Measurements from ENCODE around the gene LRR1.
"Not testable (repeated sequence)": the region's sequence is repeated elsewhere in the genome, so short reads cannot be mapped to it uniquely, and the experiment has no call there.

The LRR1 gene

GRCh38 chr14:49586673-49587460, 11.9 kb upstream of the LRR1 start:
- peak; percentile 97 for FAIRE-seq

GRCh38 chr14:49589387-49589786, 9.4 kb upstream of the LRR1 start:
- no peak for FAIRE-seq

GRCh38 chr14:49593016-49593415, 5.7 kb upstream of the LRR1 start:
- FAIRE-seq = no peak

GRCh38 chr14:49594347-49595091, 4.2 kb upstream of the LRR1 start:
- no peak for FAIRE-seq

DNA sequence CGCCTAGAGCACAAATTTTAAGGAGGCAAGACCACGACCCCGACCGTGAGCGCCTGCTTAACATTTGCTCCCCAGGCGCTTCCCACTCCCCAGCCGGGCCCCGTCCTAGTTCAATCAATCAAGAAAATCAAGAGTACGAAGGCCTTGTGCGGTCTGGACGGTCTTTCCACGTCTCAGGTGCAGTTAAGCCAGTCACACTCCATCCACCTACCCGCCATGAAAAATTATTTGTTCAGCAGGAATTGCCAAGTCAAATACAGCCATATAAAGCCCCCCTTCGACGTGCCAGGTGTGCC, 603 bp upstream of the LRR1 start:
- no peak for FAIRE-seq

GRCh38 chr14:49607583-49607982, 8.8 kb downstream of the LRR1 start:
- FAIRE-seq = no peak

GRCh38 chr14:49612251-49612650, 13.5 kb downstream of the LRR1 start:
- no peak for FAIRE-seq

- no peak for FAIRE-seq
These were observed 13.9 kb downstream of the LRR1 start for GRCh38 chr14:49612671-49613070.

DNA sequence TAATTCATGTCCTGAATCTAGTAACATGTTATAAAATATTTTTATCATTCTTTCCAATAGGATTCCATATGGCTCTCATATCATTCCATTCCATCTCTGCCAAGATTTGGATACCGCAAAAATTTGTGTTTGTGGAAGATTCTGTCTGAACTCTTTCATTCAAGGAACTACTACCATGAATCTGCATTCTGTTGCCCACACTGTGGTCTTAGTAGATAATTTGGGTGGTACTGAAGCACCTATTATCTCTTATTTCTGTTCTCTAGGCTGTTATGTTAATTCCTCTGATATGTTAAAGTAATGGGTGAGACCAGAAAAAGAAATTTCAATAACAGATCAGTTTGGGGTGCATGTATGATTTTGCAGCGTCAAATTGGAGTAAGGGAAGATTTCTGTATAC, 15.5 kb downstream of the LRR1 start:
- no peak for FAIRE-seq

- no peak for FAIRE-seq
These were observed 17.0 kb downstream of the LRR1 start for GRCh38 chr14:49615776-49616175.

DNA sequence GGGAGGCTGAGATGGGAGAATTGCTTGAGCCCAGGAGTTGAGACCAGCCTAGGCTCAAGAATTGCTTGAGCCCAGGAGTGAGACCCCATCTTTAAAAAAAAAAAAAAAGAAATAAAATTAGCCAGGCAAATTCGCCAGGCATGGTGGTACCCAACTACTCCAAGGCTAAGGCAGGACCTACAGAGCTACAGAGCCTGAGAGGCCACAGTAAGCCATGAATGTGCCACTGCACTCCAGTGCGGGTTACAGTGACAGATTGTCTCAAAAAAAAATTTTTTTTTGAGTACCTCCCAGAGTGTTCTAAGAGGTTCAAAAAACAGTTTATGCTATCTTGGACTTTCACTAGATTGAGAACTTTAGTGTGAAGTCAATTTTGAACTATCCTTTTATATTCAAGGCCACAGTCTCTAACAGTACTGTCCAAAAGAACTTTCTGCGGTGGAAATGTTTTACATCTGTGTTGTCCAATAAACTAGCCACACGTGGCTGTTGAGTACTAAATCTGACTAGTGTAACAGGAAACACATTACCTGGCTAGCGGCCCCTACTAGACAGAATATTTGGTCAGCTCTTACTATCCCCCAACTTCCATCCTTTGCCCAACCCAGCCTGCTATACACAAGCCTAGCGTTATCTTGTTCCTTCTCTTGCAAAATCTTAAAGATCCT, 19.2 kb downstream of the LRR1 start:
- no peak for FAIRE-seq

DNA sequence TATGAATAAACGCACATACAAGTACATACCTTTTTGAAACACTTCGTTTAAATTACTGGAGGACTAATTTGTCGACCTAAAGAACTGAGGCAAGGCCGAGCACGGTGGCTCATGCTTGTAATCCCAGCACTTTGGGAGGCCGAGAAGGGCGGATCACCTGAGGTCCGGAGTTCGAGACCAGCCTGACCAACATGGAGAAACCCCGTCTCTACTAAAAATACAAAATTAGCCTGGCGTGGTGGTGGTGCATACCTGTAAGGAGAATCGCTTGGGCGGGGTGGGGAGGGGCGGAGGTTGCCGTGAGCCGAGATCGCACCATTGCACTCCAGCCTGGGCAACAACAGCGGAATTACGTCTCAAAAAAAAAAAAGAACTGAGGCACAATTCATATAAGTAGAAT, 20.5 kb downstream of the LRR1 start:
- not testable (repeated sequence) for FAIRE-seq

DNA sequence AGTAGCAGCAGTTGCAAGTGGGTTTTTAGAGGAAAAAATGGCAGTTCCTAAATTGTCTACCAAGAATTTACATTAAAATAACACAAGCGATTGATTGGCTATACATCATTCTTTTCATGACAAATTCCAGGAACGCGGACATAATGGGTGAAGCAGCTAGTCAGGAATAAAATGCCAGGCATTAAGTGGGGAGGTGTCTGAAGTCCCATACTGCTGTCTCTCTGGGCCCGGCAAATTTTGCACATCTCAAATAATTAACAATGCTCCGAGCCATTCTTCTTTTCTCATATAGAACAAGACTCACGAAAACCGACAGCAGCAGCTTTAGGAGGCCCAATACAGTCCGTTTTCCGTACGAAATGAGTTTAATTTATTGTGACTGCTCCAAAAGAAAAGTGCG, 21.0 kb downstream of the LRR1 start:
- no peak for FAIRE-seq

DNA sequence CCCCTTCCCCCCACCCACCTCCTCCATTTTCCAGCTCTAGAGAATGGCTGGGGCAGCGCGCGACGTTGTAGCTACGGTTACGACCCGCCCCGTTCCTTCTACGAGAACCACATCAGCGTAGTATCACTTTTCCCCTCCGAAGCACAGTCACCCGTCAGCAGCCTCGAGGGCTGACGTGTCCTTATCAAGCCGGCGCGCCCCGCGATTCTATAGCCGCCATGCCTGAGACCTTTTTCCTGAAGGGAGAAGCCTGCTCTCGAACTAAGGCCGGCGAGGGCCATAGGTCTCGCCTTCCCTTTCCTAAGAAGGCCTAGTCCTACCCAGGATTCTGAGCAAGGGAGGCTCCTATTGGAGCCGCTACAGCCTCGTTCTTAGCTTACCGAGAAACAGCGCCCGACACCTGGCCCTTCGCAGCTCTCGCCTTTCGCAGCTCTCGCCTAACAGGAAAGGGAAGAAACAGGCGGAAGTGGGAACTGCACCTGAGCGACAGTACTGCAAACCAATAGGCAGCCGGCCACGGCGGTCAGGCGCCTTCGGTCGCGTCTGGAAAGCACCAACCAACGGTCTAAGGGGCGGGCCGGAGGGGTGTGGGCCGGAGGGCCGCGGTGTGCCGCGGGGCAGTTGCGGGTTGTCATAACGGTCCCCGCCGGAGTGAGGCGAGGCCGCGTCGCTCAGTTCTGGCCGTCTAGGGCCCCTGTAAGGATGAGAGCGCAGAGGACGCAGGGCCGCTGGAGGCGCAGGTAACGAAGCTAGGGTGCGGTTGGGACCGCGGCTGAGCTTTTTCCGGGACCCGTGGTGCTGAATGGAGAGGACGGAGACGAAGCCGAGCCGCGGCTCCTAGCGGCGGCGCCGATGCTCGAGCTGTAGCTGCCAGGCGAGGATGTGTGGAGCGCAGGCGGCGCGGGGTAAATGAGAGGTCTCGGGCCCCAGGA, 21.7 kb downstream of the LRR1 start, which contains the start of the genes MGAT2 and RPL36AL:
Gene MGAT2, plus strand, starts transcription at position 618 of the 932 bp plus-strand sequence. CDS start 470 bp downstream, outside the sequence.
Gene RPL36AL, minus strand, starts transcription at position 445 of the 932 bp plus-strand sequence. CDS start 1,522 bp downstream, outside the sequence.
- peak; percentile 78 for FAIRE-seq

- no peak for FAIRE-seq
These were observed 22.6 kb downstream of the LRR1 start for GRCh38 chr14:49621114-49621881.

DNA sequence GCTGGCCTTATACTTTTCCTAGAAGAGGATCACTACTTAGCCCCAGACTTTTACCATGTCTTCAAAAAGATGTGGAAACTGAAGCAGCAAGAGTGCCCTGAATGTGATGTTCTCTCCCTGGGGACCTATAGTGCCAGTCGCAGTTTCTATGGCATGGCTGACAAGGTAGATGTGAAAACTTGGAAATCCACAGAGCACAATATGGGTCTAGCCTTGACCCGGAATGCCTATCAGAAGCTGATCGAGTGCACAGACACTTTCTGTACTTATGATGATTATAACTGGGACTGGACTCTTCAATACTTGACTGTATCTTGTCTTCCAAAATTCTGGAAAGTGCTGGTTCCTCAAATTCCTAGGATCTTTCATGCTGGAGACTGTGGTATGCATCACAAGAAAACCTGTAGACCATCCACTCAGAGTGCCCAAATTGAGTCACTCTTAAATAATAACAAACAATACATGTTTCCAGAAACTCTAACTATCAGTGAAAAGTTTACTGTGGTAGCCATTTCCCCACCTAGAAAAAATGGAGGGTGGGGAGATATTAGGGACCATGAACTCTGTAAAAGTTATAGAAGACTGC, 23.4 kb downstream of the LRR1 start:
- no peak for FAIRE-seq

DNA sequence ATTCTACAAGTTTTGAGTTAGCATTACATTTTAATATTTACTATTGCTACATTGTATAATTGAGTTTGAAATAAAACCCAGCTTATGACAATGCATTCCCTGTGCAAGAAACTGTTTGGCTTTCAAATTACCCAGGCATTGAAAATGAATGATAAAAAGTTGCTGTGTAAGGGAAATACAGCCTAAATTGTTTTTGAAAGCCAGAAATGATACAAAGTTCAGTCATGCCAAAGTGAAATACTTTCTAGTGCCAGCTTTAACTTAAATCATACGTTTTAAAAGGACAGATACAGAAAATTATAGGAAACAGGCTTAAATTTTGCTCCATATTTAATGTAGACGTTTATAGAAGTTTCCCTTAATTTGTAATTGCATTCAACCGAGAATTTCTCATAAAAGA, 24.6 kb downstream of the LRR1 start:
- FAIRE-seq = no peak

DNA sequence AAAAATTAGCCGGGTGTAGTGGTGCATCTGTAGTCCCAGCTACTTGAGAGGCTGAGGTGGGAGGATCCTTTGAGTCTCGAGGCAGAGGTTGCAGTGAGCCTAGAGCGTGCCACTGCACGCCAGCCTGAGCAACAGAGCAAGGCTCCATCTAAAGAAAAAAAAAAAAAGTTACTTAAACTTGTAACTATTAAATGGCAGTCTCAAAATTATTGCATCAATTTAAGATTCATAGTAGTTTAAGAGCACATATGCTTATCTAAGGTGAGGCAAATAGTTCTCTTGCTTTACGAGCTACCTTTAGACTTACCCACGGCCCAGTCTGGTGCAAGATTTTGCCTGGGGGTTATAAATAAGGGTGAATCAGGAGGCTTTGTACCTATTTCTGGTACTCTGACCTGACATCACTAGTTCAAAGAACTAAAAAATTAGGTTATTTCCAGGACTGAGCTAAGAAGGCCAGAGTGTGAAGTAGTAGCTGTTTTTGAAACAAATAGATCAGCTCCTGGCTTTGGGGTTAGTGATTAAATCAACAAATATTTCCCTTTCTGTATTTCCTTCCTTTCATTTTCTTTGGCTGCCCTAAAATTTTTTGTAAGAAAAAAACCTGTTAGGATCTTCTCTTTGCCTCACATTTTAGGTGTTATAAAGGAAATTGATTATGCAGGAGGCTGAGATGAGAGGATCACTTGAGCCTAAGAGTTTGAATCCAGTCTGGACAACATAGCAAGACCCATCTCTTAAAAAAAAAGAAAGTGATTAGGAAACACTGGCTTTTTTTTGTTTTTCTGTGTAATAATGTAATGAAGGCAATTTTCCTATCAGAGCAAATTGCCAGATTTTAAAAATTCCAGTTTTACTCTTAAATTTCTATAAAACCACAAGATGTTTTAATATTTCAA, 25.4 kb downstream of the LRR1 start:
- FAIRE-seq = no peak

DNA sequence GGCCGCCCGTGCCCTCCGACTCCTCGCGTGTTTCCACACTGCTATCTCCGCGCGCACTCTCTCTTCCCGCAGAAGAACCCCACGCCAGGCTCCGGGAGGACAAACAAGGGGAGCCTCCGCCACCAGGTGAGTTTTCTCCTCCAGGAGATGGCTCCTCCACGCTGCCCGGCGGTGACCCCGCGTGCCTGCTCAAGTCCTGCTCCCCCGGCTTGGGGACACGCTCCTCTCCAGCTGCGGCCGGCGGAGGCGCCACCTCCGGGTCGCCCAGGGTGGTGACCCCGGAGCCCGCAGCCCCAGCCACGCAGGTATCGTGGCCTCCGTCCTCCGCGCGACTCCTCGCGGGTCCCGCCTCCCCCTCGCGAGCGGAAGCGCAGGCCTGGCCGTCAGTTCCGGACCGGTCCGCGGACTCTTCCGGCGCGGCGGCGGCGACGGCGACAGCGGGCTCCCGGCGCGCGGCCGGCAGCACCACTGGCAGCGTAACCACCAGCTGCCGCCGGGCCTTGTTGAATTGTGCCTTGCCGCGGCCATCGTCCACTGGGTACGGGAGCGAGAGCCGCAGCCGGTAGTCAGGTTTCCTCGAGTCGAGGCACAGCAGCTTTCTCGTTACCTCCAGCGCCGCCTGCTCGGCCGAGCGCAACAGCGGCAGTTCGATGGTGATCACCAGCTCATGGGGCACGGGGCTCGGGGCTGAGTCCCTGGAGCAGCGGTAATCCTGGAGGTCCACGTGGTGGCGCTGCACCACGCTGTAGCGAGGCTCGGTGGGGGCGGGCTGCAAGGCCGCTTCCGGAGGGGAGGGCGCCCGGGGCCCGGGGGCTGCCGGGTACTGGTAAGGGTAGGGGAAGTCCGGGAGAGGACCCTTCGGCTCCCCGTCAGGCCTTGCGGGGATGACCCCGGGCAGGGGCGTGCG, 35.2 kb downstream of the LRR1 start:
- FAIRE-seq = peak; percentile 3

Data from G401.6 (cell line).